Measurements from ENCODE around the gene HES7. TPM values are rescaled to one million over a fixed set of nuclear protein-coding genes. Genes with fewer than 3 reads are reported as not detected.
A peak's percentile ranks its signal among the peaks of the same experiment; 100 is the strongest.

The HES7 gene
- total RNA-seq, 1 donor = not detected

DNA sequence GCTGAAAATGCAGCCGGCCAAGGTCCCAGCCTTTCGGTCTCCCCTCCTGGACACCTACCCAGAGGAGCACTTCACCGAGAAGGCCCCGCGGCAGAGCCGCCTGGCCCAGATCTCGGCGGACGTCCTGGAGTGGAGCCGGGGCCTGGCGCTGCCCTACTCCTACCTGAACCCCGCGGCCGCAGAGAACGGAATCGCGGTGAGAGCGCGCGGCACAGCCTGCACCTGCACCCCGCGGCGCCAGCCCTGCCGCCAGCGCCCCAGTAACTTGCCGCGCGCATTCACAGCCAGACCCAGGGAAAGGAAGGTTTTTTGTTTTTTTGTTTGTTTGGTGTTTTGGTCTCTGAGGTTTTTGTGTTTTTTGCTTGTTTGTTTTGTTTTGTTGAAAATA, 51.6 kb downstream of the HES7 start:
- Histone ChIP-seq H3K27ac (ENCODE audit: low read depth, low read length) (no peak overlapping the region), H3K79me2 (ENCODE audit: insufficient read depth, low read length) (no peaks in the 10 kb centered on the region), H3K4me3 (ENCODE audit: insufficient read depth, low read length) (no peak overlapping the region), H2AFZ (ENCODE audit: low read length) (no peak overlapping the region), H3K27me3 (ENCODE audit: insufficient read depth, low read length) (peaks cover 79% of the 10 kb centered on the region), H3K36me3 (ENCODE audit: insufficient read depth, low read length) (no peaks in the 10 kb centered on the region), H3K4me1 (ENCODE audit: insufficient read depth, low read length) (no peaks in the 10 kb centered on the region), H3K4me2 (ENCODE audit: insufficient read depth, low read length) (no peak overlapping the region), H4K20me1 (ENCODE audit: insufficient read depth, low read length) (no peaks in the 10 kb centered on the region), H3K9me3 (ENCODE audit: low read depth, low read length) (no peaks in the 10 kb centered on the region)
- TF ChIP-seq, protein P1, sequence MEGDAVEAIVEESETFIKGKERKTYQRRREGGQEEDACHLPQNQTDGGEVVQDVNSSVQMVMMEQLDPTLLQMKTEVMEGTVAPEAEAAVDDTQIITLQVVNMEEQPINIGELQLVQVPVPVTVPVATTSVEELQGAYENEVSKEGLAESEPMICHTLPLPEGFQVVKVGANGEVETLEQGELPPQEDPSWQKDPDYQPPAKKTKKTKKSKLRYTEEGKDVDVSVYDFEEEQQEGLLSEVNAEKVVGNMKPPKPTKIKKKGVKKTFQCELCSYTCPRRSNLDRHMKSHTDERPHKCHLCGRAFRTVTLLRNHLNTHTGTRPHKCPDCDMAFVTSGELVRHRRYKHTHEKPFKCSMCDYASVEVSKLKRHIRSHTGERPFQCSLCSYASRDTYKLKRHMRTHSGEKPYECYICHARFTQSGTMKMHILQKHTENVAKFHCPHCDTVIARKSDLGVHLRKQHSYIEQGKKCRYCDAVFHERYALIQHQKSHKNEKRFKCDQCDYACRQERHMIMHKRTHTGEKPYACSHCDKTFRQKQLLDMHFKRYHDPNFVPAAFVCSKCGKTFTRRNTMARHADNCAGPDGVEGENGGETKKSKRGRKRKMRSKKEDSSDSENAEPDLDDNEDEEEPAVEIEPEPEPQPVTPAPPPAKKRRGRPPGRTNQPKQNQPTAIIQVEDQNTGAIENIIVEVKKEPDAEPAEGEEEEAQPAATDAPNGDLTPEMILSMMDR (IDR thresholded peaks at IDR 0.05; ENCODE audit: extremely low read depth, low read depth, low read length) = no peak
- peak; percentile 42 for DNase-seq (ENCODE audit: insufficient read length, low spot score, missing footprints)

DNA sequence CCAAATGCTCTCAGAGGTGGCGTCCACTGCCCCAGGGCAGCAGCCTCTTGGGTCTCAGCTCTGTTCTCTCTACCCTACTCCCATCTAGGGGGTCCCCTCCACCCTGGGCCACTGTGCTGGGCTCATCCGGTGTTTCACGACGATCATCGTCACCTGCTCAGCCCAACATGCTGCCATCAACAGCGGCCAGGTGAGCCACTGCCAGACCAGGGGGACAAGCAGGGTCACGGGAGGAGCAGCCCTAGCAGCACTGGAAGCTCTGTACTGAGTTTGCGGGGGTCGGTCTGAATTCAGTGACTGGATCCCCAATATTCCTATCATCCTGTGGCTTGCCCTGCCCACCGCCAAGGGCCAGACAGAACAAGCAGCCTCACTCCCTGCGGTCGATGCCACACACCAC, 52.4 kb downstream of the HES7 start:
- no peaks in the 10 kb centered on the region for H3K9me3 ChIP-seq (ENCODE audit: low read depth, low read length)
- TF ChIP-seq, protein P1 (IDR thresholded peaks at IDR 0.05; ENCODE audit: extremely low read depth, low read depth, low read length) = no peak
- H4K20me1 ChIP-seq (ENCODE audit: insufficient read depth, low read length) = no peaks in the 10 kb centered on the region
- H3K4me2 ChIP-seq (ENCODE audit: insufficient read depth, low read length) = no peak overlapping the region
- peak; percentile 60 for DNase-seq (ENCODE audit: insufficient read length, low spot score, missing footprints)
- peaks cover 74% of the 10 kb centered on the region for H3K27me3 ChIP-seq (ENCODE audit: insufficient read depth, low read length)
- H3K27ac ChIP-seq (ENCODE audit: low read depth, low read length) = no peak overlapping the region
- no peaks in the 10 kb centered on the region for H3K79me2 ChIP-seq (ENCODE audit: insufficient read depth, low read length)
- H2AFZ ChIP-seq (ENCODE audit: low read length) = no peak overlapping the region
- H3K36me3 ChIP-seq (ENCODE audit: insufficient read depth, low read length) = no peaks in the 10 kb centered on the region
- H3K4me3 ChIP-seq (ENCODE audit: insufficient read depth, low read length) = no peak overlapping the region
- no peaks in the 10 kb centered on the region for H3K4me1 ChIP-seq (ENCODE audit: insufficient read depth, low read length)

Small RNAs within 50 kb of the gene (small RNA-seq; reads per million reads assigned to genes)
- gene MIR4314 = not detected

Other genes starting within 250 kb of the HES7 start
- gene CHD3, start 235.3 kb downstream of the HES7 start, total RNA-seq = 95.2 and 97.0 TPM in 2 replicates
- 2.4 and 3.6 TPM in 2 replicates for gene RNF227, start 207.8 kb downstream of the HES7 start, total RNA-seq
- gene KCNAB3, start 194.2 kb downstream of the HES7 start, total RNA-seq = under 0.01 and 0.29 TPM in 2 replicates
- 26.1 and 27.4 TPM in 2 replicates for gene TRAPPC1, start 192.2 kb downstream of the HES7 start, total RNA-seq
- 20.6 and 21.5 TPM in 2 replicates for gene CNTROB, start 191.9 kb downstream of the HES7 start, total RNA-seq
- not detected in 2 replicates for gene GUCY2D, start 121.5 kb downstream of the HES7 start, total RNA-seq
- under 0.01 TPM in 2 replicates for gene ALOX15B, start 85.0 kb downstream of the HES7 start, total RNA-seq
- not detected in 2 replicates for gene ALOX12B, start 36.4 kb downstream of the HES7 start, total RNA-seq
- gene ALOXE3, start 5.6 kb downstream of the HES7 start, total RNA-seq = not detected in 2 replicates
- gene PER1, start 28.3 kb upstream of the HES7 start, total RNA-seq = 11.2 and 16.6 TPM in 2 replicates
- 5.3 and 5.4 TPM in 2 replicates for gene VAMP2, start 38.8 kb upstream of the HES7 start, total RNA-seq
- gene TMEM107, start 52.3 kb upstream of the HES7 start, total RNA-seq = 8.3 and 8.8 TPM in 2 replicates
- gene BORCS6, start 66.1 kb upstream of the HES7 start, total RNA-seq = 9.4 and 11.5 TPM in 2 replicates
- gene AURKB, start 86.5 kb upstream of the HES7 start, total RNA-seq = 3.6 and 4.7 TPM in 2 replicates
- gene CTC1, start 124.0 kb upstream of the HES7 start, total RNA-seq = 6.2 and 7.6 TPM in 2 replicates
- 14.1 and 18.8 TPM in 2 replicates for gene PFAS, start 125.2 kb upstream of the HES7 start, total RNA-seq
- 8.0 and 8.3 TPM in 2 replicates for gene RANGRF, start 164.6 kb upstream of the HES7 start, total RNA-seq
- gene SLC25A35, start 171.3 kb upstream of the HES7 start, total RNA-seq = 1.1 and 2.1 TPM in 2 replicates
- not detected in 2 replicates for gene ARHGEF15, start 186.1 kb upstream of the HES7 start, total RNA-seq
- gene ODF4, start 215.7 kb upstream of the HES7 start, total RNA-seq = not detected in 2 replicates